Upper lobe of right lung (tissue), 1 donor: ENCODE results near the gene KIF24. TPM values are rescaled to one million over a fixed set of nuclear protein-coding genes. Genes with fewer than 3 reads are reported as not detected.
"Not testable (repeated sequence)": the region's sequence is repeated elsewhere in the genome, so short reads cannot be mapped to it uniquely, and the experiment has no call there.

Source experiments
- ATAC-seq: fragments of 200-7000 bp; cut with Tn5 transposase; one replicate; pipeline ENCODE4 v1.9.1; 2020; ENCODE audit warnings: mild to moderate bottlenecking, moderate library complexity
- DNase-seq: peaks from one replicate; pipeline ENCODE4 v3.0.0-alpha.2; 2020
- H3K27ac ChIP-seq: fragments of 200-600 bp; one replicate; pipeline ENCODE4 v1.8.0; 2022
- H3K27me3 ChIP-seq: fragments of 200-600 bp; one replicate; pipeline ENCODE4 v1.8.0; 2022; ENCODE audit warnings: mild to moderate bottlenecking
- H3K36me3 ChIP-seq: fragments of 200-600 bp; one replicate; pipeline ENCODE4 v1.8.0; 2022
- H3K4me1 ChIP-seq: fragments of 200-600 bp; one replicate; pipeline ENCODE4 v1.8.0; 2022
- H3K4me3 ChIP-seq: fragments of 200-600 bp; one replicate; pipeline ENCODE4 v1.8.0; 2022; ENCODE audit warnings: mild to moderate bottlenecking
- H3K9me3 ChIP-seq: fragments of 200-600 bp; one replicate; pipeline ENCODE4 v1.8.0; 2022
- CTCF ChIP-seq: fragments of 200-600 bp; IDR thresholded peaks from one replicate; pipeline ENCODE4 v1.8.0; 2022; ENCODE audit warnings: antibody characterized with exemption
- intact Hi-C: fragments of 100-400 bp; cut with DNase I; formaldehyde crosslinking; loops from one replicate; pipeline ENCODE4 v1.11.0; 2022
- total RNA-seq: library from RNA; stranded (reverse); fragmentation: NEBNext Ultra II Directional; extraction: Animal tissue kit (Norgen Biotek cat#: 25700); gene quantifications from one replicate; pipeline ENCODE4 v1.2.1, GENCODE V29; 2021
- donor health status: DM: no; HTN: yes; CAD: no; lungs with severe emphysema.

KIF24 gene
- total RNA-seq, 1 donor from 2014 or later = 0.46 TPM

- ATAC-seq = no peak
- H3K27ac ChIP-seq = no peak overlapping the region
- H3K4me3 ChIP-seq = no peak overlapping the region
- no peaks in the 10 kb centered on the region for H3K27me3 ChIP-seq
- H3K9me3 ChIP-seq = no peaks in the 10 kb centered on the region
- H3K4me1 ChIP-seq = peaks cover 6% of the 10 kb centered on the region
- no peak for DNase-seq
- TF ChIP-seq CTCF = no peak
- H3K36me3 ChIP-seq = peaks cover 34% of the 10 kb centered on the region
- intact Hi-C loops = no loop called here
Measured at GRCh38 chr9:34341659-34342295, 12.7 kb upstream of the KIF24 start.

- no peak overlapping the region for H3K27ac ChIP-seq
- TF ChIP-seq CTCF = no peak
- H3K36me3 ChIP-seq = peaks cover 34% of the 10 kb centered on the region
Measured at GRCh38 chr9:34338665-34339385, 9.8 kb upstream of the KIF24 start.

GRCh38 chr9:34338079-34338478, 9.0 kb upstream of the KIF24 start:
- H3K4me3 ChIP-seq, H3K9me3 ChIP-seq, H3K4me1 ChIP-seq, H3K27ac ChIP-seq, DNase-seq, intact Hi-C loops, H3K27me3 ChIP-seq, ATAC-seq: not testable (repeated sequence)
- peaks cover 34% of the 10 kb centered on the region for H3K36me3 ChIP-seq

More at GRCh38 chr9:34338665-34339385, 9.8 kb upstream of the KIF24 start:
- Histone ChIP-seq H3K4me3 (no peak overlapping the region), H3K9me3 (no peaks in the 10 kb centered on the region), H3K4me1 (peaks cover 6% of the 10 kb centered on the region), H3K27me3 (no peaks in the 10 kb centered on the region)
- no peak for ATAC-seq
- intact Hi-C loops = no loop called here
- DNase-seq = no peak

GRCh38 chr9:34337403-34337802, 8.3 kb upstream of the KIF24 start:
- DNase-seq (no peak), ATAC-seq (no peak)
- Histone ChIP-seq H3K36me3 (peaks cover 34% of the 10 kb centered on the region), H3K27ac (no peak overlapping the region), H3K9me3 (no peaks in the 10 kb centered on the region), H3K4me3 (no peak overlapping the region), H3K4me1 (peaks cover 3% of the 10 kb centered on the region), H3K27me3 (no peaks in the 10 kb centered on the region)
- TF ChIP-seq CTCF = no peak
- intact Hi-C loops = no loop called here

GRCh38 chr9:34335376-34335775, 6.3 kb upstream of the KIF24 start:
- DNase-seq = no peak
- intact Hi-C loops = no loop called here
- no peaks in the 10 kb centered on the region for H3K4me1 ChIP-seq

More at GRCh38 chr9:34335376-34335775, 6.3 kb upstream of the KIF24 start:
- peaks cover 28% of the 10 kb centered on the region for H3K36me3 ChIP-seq
- H3K4me3 ChIP-seq = no peak overlapping the region
- no peak for ATAC-seq
- no peak overlapping the region for H3K27ac ChIP-seq
- no peak for TF ChIP-seq CTCF
- H3K27me3 ChIP-seq = no peaks in the 10 kb centered on the region
- no peaks in the 10 kb centered on the region for H3K9me3 ChIP-seq
